ENCODE measurements around the gene MNX1. TPM values are rescaled to one million over a fixed set of nuclear protein-coding genes. Genes with fewer than 3 reads are reported as not detected.

MNX1 gene
- polyA plus RNA-seq, 1 donor from 2014 or later, result not detected

DNA sequence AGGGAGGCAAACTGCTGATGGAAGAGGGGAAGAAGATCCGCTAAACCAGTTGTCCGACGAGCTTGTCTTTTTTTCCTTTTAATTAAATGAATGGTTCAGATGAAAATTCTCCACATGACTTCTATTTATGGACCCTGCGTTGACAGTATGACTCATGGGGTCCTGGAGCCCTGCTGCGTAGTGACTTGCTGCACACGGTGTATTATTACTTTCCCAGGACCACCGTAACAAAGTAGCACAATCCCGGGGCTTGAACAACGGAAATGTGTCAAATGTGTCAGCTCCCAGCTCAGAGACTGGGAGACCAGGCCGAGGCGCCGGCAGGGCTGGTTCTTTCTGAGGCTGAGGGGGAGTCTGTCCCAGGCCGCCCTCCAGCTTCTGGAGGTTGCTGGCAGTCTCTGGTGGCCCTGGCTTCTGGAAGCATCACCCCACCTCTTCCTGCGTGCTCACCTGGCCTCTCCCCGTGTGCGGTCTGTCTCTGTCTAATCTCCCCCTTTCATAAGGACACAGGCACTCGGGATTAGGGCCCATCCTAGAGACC is 33.8 kb upstream of the MNX1 start:
- Histone ChIP-seq H3K4me3 (ENCODE audit: low read length) (no peak overlapping the region), H3K9ac (ENCODE audit: low read length) (no peak overlapping the region), H3K27me3 (ENCODE audit: insufficient read depth, low read depth, low read length) (no peaks in the 10 kb centered on the region), H3K36me3 (ENCODE audit: insufficient read depth, low read length) (no peaks in the 10 kb centered on the region), H4K20me1 (ENCODE audit: insufficient read depth) (no peaks in the 10 kb centered on the region), H3K79me2 (replicated peaks; ENCODE audit: insufficient read depth, low read length) (no peaks in the 10 kb centered on the region), H3K9me2 (ENCODE audit: insufficient read depth, low read length) (no peaks in the 10 kb centered on the region), H3K9me3 (ENCODE audit: low read length) (no peaks in the 10 kb centered on the region), H3F3A (ENCODE audit: insufficient read depth, low read length, poor library complexity, severe bottlenecking) (no peaks in the 10 kb centered on the region), H3K27ac (ENCODE audit: low read length) (no peak overlapping the region), H2AFZ (ENCODE audit: low read depth, low read length) (no peak overlapping the region), H3K4me2 (ENCODE audit: low read length) (no peak overlapping the region)
- TF ChIP-seq, protein P1, sequence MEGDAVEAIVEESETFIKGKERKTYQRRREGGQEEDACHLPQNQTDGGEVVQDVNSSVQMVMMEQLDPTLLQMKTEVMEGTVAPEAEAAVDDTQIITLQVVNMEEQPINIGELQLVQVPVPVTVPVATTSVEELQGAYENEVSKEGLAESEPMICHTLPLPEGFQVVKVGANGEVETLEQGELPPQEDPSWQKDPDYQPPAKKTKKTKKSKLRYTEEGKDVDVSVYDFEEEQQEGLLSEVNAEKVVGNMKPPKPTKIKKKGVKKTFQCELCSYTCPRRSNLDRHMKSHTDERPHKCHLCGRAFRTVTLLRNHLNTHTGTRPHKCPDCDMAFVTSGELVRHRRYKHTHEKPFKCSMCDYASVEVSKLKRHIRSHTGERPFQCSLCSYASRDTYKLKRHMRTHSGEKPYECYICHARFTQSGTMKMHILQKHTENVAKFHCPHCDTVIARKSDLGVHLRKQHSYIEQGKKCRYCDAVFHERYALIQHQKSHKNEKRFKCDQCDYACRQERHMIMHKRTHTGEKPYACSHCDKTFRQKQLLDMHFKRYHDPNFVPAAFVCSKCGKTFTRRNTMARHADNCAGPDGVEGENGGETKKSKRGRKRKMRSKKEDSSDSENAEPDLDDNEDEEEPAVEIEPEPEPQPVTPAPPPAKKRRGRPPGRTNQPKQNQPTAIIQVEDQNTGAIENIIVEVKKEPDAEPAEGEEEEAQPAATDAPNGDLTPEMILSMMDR (IDR thresholded peaks at IDR 0.05; ENCODE audit: poor library complexity, severe bottlenecking), result no peak
- TF ChIP-seq POLR2AphosphoS5 (IDR thresholded peaks at IDR 0.05) (no peak), EZH2 (IDR thresholded peaks at IDR 0.05; ENCODE audit: borderline replicate concordance, insufficient read depth, low read length, poor library complexity, severe bottlenecking) (no peak), TAF1 (IDR thresholded peaks at IDR 0.05; ENCODE audit: low read depth) (no peak), EP300 (conservative IDR thresholded peaks at IDR 0.05; ENCODE audit: poor library complexity, severe bottlenecking) (no peak), MXI1 (conservative IDR thresholded peaks at IDR 0.05; ENCODE audit: poor library complexity, severe bottlenecking) (no peak), RAD21 (conservative IDR thresholded peaks at IDR 0.05) (no peak), SMC3 (conservative IDR thresholded peaks at IDR 0.05; ENCODE audit: poor library complexity) (no peak)
- TF ChIP-seq, protein P2, sequence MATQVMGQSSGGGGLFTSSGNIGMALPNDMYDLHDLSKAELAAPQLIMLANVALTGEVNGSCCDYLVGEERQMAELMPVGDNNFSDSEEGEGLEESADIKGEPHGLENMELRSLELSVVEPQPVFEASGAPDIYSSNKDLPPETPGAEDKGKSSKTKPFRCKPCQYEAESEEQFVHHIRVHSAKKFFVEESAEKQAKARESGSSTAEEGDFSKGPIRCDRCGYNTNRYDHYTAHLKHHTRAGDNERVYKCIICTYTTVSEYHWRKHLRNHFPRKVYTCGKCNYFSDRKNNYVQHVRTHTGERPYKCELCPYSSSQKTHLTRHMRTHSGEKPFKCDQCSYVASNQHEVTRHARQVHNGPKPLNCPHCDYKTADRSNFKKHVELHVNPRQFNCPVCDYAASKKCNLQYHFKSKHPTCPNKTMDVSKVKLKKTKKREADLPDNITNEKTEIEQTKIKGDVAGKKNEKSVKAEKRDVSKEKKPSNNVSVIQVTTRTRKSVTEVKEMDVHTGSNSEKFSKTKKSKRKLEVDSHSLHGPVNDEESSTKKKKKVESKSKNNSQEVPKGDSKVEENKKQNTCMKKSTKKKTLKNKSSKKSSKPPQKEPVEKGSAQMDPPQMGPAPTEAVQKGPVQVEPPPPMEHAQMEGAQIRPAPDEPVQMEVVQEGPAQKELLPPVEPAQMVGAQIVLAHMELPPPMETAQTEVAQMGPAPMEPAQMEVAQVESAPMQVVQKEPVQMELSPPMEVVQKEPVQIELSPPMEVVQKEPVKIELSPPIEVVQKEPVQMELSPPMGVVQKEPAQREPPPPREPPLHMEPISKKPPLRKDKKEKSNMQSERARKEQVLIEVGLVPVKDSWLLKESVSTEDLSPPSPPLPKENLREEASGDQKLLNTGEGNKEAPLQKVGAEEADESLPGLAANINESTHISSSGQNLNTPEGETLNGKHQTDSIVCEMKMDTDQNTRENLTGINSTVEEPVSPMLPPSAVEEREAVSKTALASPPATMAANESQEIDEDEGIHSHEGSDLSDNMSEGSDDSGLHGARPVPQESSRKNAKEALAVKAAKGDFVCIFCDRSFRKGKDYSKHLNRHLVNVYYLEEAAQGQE (IDR thresholded peaks at IDR 0.05; ENCODE audit: borderline replicate concordance), result no peak

DNA sequence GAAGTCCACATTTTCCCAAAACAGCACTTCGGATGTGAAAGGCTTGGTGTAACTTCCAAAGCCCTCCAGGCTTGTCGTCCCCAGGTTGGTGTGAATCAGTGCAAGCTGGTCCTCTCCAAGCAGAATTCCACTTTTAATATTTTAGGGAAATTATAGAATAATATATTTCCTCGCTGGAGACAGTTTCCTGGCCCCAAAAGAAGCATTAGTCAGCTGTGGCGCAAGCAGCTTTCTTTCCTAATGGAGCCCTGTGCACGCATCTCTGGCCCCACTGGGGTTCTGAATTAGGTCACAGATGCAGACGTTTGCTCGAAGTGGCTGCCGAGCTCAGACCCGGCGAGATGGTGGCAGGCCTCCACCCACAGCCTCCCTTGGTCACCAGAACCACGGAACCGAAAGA is 33.3 kb upstream of the MNX1 start:
- Histone ChIP-seq H3K9me2 (ENCODE audit: insufficient read depth, low read length) (no peaks in the 10 kb centered on the region), H3K79me2 (replicated peaks; ENCODE audit: insufficient read depth, low read length) (no peaks in the 10 kb centered on the region), H3K9me3 (ENCODE audit: low read length) (no peaks in the 10 kb centered on the region), H4K20me1 (ENCODE audit: insufficient read depth) (no peaks in the 10 kb centered on the region), H3K4me3 (ENCODE audit: low read length) (no peak overlapping the region), H3K27me3 (ENCODE audit: insufficient read depth, low read depth, low read length) (no peaks in the 10 kb centered on the region), H3K36me3 (ENCODE audit: insufficient read depth, low read length) (no peaks in the 10 kb centered on the region), H3K27ac (ENCODE audit: low read length) (no peak overlapping the region), H3K9ac (ENCODE audit: low read length) (no peak overlapping the region), H3F3A (ENCODE audit: insufficient read depth, low read length, poor library complexity, severe bottlenecking) (no peaks in the 10 kb centered on the region), H2AFZ (ENCODE audit: low read depth, low read length) (no peak overlapping the region), H3K4me2 (ENCODE audit: low read length) (no peak overlapping the region)
- TF ChIP-seq SMC3 (conservative IDR thresholded peaks at IDR 0.05; ENCODE audit: poor library complexity), result no peak
- TF ChIP-seq, protein P1 (IDR thresholded peaks at IDR 0.05; ENCODE audit: poor library complexity, severe bottlenecking), result no peak
- TF ChIP-seq TAF1 (IDR thresholded peaks at IDR 0.05; ENCODE audit: low read depth), result no peak
- TF ChIP-seq MXI1 (conservative IDR thresholded peaks at IDR 0.05; ENCODE audit: poor library complexity, severe bottlenecking), result no peak
- TF ChIP-seq EP300 (conservative IDR thresholded peaks at IDR 0.05; ENCODE audit: poor library complexity, severe bottlenecking), result no peak
- TF ChIP-seq EZH2 (IDR thresholded peaks at IDR 0.05; ENCODE audit: borderline replicate concordance, insufficient read depth, low read length, poor library complexity, severe bottlenecking), result no peak
- TF ChIP-seq POLR2AphosphoS5 (IDR thresholded peaks at IDR 0.05), result no peak
- TF ChIP-seq RAD21 (conservative IDR thresholded peaks at IDR 0.05), result no peak

Measured in neural cell (in vitro differentiated cells).